ENCODE data around the gene SIDT1. TPM values are rescaled to one million over a fixed set of nuclear protein-coding genes. Genes with fewer than 3 reads are reported as not detected.

Gene SIDT1
- total RNA-seq, 2 experiments from 2014 or later: 34.8 to 35.0 TPM

- H3K4me3 Mint-ChIP-seq: no peak overlapping the region
- ChIA-PET CTCF (interaction anchor here (2.0 kb wide), 1 partner anchor 52 kb away, joined by 8 read pairs; no protein-coding TSS in a partner anchor), POLR2A (no interaction called here)
- no peaks in the 10 kb centered on the region for H3K27me3 Mint-ChIP-seq (ENCODE audit: low read depth)
- DNase-seq: no peak
- H3K9me3 Mint-ChIP-seq (ENCODE audit: insufficient read depth): peaks cover 4% of the 10 kb centered on the region
- H3K27ac Mint-ChIP-seq: no peak overlapping the region
- H3K36me3 Mint-ChIP-seq (ENCODE audit: low read depth): peaks cover 56% of the 10 kb centered on the region
- no peak for ATAC-seq
- peaks cover 16% of the 10 kb centered on the region for H3K4me1 Mint-ChIP-seq (ENCODE audit: low read depth)
These were observed 13.2 kb downstream of the SIDT1 start for GRCh38 chr3:113545594-113545993.

- ChIA-PET POLR2A (interaction anchor here (0.6 kb wide), 2 partner anchors 189 to 216 kb away, joined by 3 to 4 read pairs; no protein-coding TSS in a partner anchor), CTCF (interaction anchor here (1.1 to 2.1 kb wide), 5 partner anchors 10 to 53 kb away, joined by 3 to 8 read pairs (median 6); no protein-coding TSS in a partner anchor)
- Mint-ChIP-seq H3K27ac (no peak overlapping the region), H3K36me3 (ENCODE audit: low read depth) (peaks cover 49% of the 10 kb centered on the region), H3K4me3 (no peak overlapping the region), H3K4me1 (ENCODE audit: low read depth) (peaks cover 18% of the 10 kb centered on the region), H3K27me3 (ENCODE audit: low read depth) (no peaks in the 10 kb centered on the region), H3K9me3 (ENCODE audit: insufficient read depth) (peaks cover 4% of the 10 kb centered on the region)
- no peak for ATAC-seq
- no peak for DNase-seq
These were observed 14.1 kb downstream of the SIDT1 start for GRCh38 chr3:113546414-113546893.

- Mint-ChIP-seq H3K27ac (no peak overlapping the region), H3K4me1 (ENCODE audit: low read depth) (peaks cover 20% of the 10 kb centered on the region), H3K27me3 (ENCODE audit: low read depth) (no peaks in the 10 kb centered on the region), H3K9me3 (ENCODE audit: insufficient read depth) (no peaks in the 10 kb centered on the region), H3K36me3 (ENCODE audit: low read depth) (peaks cover 35% of the 10 kb centered on the region), H3K4me3 (no peak overlapping the region)
- no peak for ATAC-seq
- DNase-seq: no peak
- POLR2A ChIA-PET: no interaction called here
- CTCF ChIA-PET: interaction anchor here (0.7 to 1.2 kb wide), 2 partner anchors 50 to 55 kb away, joined by 3 read pairs; no protein-coding TSS in a partner anchor
These were observed 16.1 kb downstream of the SIDT1 start for GRCh38 chr3:113548501-113548900.

GRCh38 chr3:113551820-113552219 is 19.5 kb downstream of the SIDT1 start:
- no peak for ATAC-seq
- ChIA-PET POLR2A (no interaction called here), CTCF (interaction anchor here (1.1 to 5.2 kb wide), 6 partner anchors 14 to 95 kb away, joined by 3 to 29 read pairs (median 4); no protein-coding TSS in a partner anchor)
- Mint-ChIP-seq H3K27ac (no peak overlapping the region), H3K4me3 (no peak overlapping the region), H3K36me3 (ENCODE audit: low read depth) (peaks cover 24% of the 10 kb centered on the region), H3K9me3 (ENCODE audit: insufficient read depth) (no peaks in the 10 kb centered on the region), H3K4me1 (ENCODE audit: low read depth) (peaks cover 6% of the 10 kb centered on the region), H3K27me3 (ENCODE audit: low read depth) (no peaks in the 10 kb centered on the region)
- no peak for DNase-seq

GRCh38 chr3:113552851-113553250 is 20.5 kb downstream of the SIDT1 start:
- ATAC-seq: no peak
- H3K4me3 Mint-ChIP-seq: no peak overlapping the region

GRCh38 chr3:113555138-113555537 is 22.8 kb downstream of the SIDT1 start:
- Mint-ChIP-seq H3K36me3 (ENCODE audit: low read depth) (peaks cover 11% of the 10 kb centered on the region), H3K27me3 (ENCODE audit: low read depth) (no peaks in the 10 kb centered on the region), H3K4me1 (ENCODE audit: low read depth) (peaks cover 5% of the 10 kb centered on the region), H3K9me3 (ENCODE audit: insufficient read depth) (no peaks in the 10 kb centered on the region), H3K27ac (no peak overlapping the region), H3K4me3 (no peak overlapping the region)
- ATAC-seq: no peak
- CTCF ChIA-PET: interaction anchor here (2.0 to 5.2 kb wide), 3 partner anchors 22 to 190 kb away, joined by 7 to 29 read pairs (median 9); no protein-coding TSS in a partner anchor
- DNase-seq: no peak
- POLR2A ChIA-PET: no interaction called here

More at GRCh38 chr3:113552851-113553250, 20.5 kb downstream of the SIDT1 start:
- ChIA-PET CTCF (interaction anchor here (1.1 to 5.2 kb wide), 5 partner anchors 18 to 96 kb away, joined by 3 to 29 read pairs (median 6); no protein-coding TSS in a partner anchor), POLR2A (no interaction called here)
- no peak overlapping the region for H3K27ac Mint-ChIP-seq
- DNase-seq: no peak
- peaks cover 22% of the 10 kb centered on the region for H3K36me3 Mint-ChIP-seq (ENCODE audit: low read depth)
- peaks cover 4% of the 10 kb centered on the region for H3K4me1 Mint-ChIP-seq (ENCODE audit: low read depth)
- H3K27me3 Mint-ChIP-seq (ENCODE audit: low read depth): no peaks in the 10 kb centered on the region
- H3K9me3 Mint-ChIP-seq (ENCODE audit: insufficient read depth): no peaks in the 10 kb centered on the region

GRCh38 chr3:113556316-113556945 is 24.1 kb downstream of the SIDT1 start:
- H3K36me3 Mint-ChIP-seq (ENCODE audit: low read depth): peaks cover 11% of the 10 kb centered on the region
- H3K27me3 Mint-ChIP-seq (ENCODE audit: low read depth): no peaks in the 10 kb centered on the region
- ATAC-seq (no peak), DNase-seq (no peak)
- ChIA-PET CTCF (interaction anchor here (1.0 to 5.2 kb wide), 5 partner anchors 20 to 64 kb away, joined by 3 to 29 read pairs (median 4); no protein-coding TSS in a partner anchor), POLR2A (no interaction called here)
- H3K27ac Mint-ChIP-seq: no peak overlapping the region
- H3K4me3 Mint-ChIP-seq: no peak overlapping the region
- H3K4me1 Mint-ChIP-seq (ENCODE audit: low read depth): peaks cover 10% of the 10 kb centered on the region
- H3K9me3 Mint-ChIP-seq (ENCODE audit: insufficient read depth): no peaks in the 10 kb centered on the region

GRCh38 chr3:113556946-113557335 is 24.6 kb downstream of the SIDT1 start:
- POLR2A ChIA-PET: no interaction called here

GRCh38 chr3:113557374-113557773 is 25.0 kb downstream of the SIDT1 start:
- no peak overlapping the region for H3K4me3 Mint-ChIP-seq
- ChIA-PET POLR2A (no interaction called here), CTCF (interaction anchor here (2.4 kb wide), 1 partner anchor 20 kb away, joined by 7 read pairs; no protein-coding TSS in a partner anchor)
- ATAC-seq (no peak), DNase-seq (no peak)
- no peaks in the 10 kb centered on the region for H3K27me3 Mint-ChIP-seq (ENCODE audit: low read depth)
- no peaks in the 10 kb centered on the region for H3K9me3 Mint-ChIP-seq (ENCODE audit: insufficient read depth)
- peaks cover 11% of the 10 kb centered on the region for H3K4me1 Mint-ChIP-seq (ENCODE audit: low read depth)
- peaks cover 11% of the 10 kb centered on the region for H3K36me3 Mint-ChIP-seq (ENCODE audit: low read depth)
- no peak overlapping the region for H3K27ac Mint-ChIP-seq

More at GRCh38 chr3:113556946-113557335, 24.6 kb downstream of the SIDT1 start:
- no peak overlapping the region for H3K4me3 Mint-ChIP-seq
- DNase-seq (no peak), ATAC-seq (no peak)
- no peak overlapping the region for H3K27ac Mint-ChIP-seq
- no peaks in the 10 kb centered on the region for H3K27me3 Mint-ChIP-seq (ENCODE audit: low read depth)
- peaks cover 11% of the 10 kb centered on the region for H3K36me3 Mint-ChIP-seq (ENCODE audit: low read depth)
- H3K9me3 Mint-ChIP-seq (ENCODE audit: insufficient read depth): no peaks in the 10 kb centered on the region
- peaks cover 11% of the 10 kb centered on the region for H3K4me1 Mint-ChIP-seq (ENCODE audit: low read depth)
- CTCF ChIA-PET: interaction anchor here (1.3 to 5.2 kb wide), 3 partner anchors 21 to 64 kb away, joined by 3 to 29 read pairs (median 7); no protein-coding TSS in a partner anchor

GRCh38 chr3:113559009-113559408 is 26.7 kb downstream of the SIDT1 start:
- H3K27me3 Mint-ChIP-seq (ENCODE audit: low read depth): no peaks in the 10 kb centered on the region
- ChIA-PET POLR2A (no interaction called here), CTCF (interaction anchor here (1.4 kb wide), 1 partner anchor 18 kb away, joined by 5 read pairs; no protein-coding TSS in a partner anchor)
- no peak overlapping the region for H3K27ac Mint-ChIP-seq
- H3K4me1 Mint-ChIP-seq (ENCODE audit: low read depth): peaks cover 8% of the 10 kb centered on the region
- ATAC-seq: no peak
- no peak overlapping the region for H3K4me3 Mint-ChIP-seq
- H3K9me3 Mint-ChIP-seq (ENCODE audit: insufficient read depth): no peaks in the 10 kb centered on the region
- H3K36me3 Mint-ChIP-seq (ENCODE audit: low read depth): peaks cover 12% of the 10 kb centered on the region
- DNase-seq: no peak

- Mint-ChIP-seq H3K4me3 (no peak overlapping the region), H3K36me3 (ENCODE audit: low read depth) (peaks cover 4% of the 10 kb centered on the region), H3K4me1 (ENCODE audit: low read depth) (peaks cover 8% of the 10 kb centered on the region), H3K27ac (no peak overlapping the region), H3K27me3 (ENCODE audit: low read depth) (no peaks in the 10 kb centered on the region), H3K9me3 (ENCODE audit: insufficient read depth) (no peaks in the 10 kb centered on the region)
- ATAC-seq: no peak
- no peak for DNase-seq
- CTCF ChIA-PET: interaction anchor here (0.7 to 2.3 kb wide), 6 partner anchors 13 to 67 kb away, joined by 3 to 19 read pairs (median 5); no protein-coding TSS in a partner anchor
- POLR2A ChIA-PET: no interaction called here
These were observed 27.9 kb downstream of the SIDT1 start for GRCh38 chr3:113560271-113560670.
